SK-N-SH treated with all-trans-retinoic acid at 6 μM for 48 hours (cell line): Measurements from ENCODE around the gene RAP2B.

Experiments
- ATAC-seq: fragments of 200-7000 bp; cut with Tn5 transposase; 3 replicates; pipeline ENCODE4 v1.9.1; 2020; ENCODE audit warnings: mild to moderate bottlenecking, moderate library complexity
- BACH2 ChIP-seq: fragments of 250-450 bp; sonication (Bioruptor Pico); IDR thresholded peaks from 2 replicates; pipeline ENCODE4 v1.9.0; 2021; ENCODE audit warnings: mild to moderate bottlenecking, borderline replicate concordance
- CREB5 ChIP-seq: fragments of 250-450 bp; sonication (Bioruptor Pico); IDR thresholded peaks from 2 replicates; pipeline ENCODE4 v1.5.1; 2020; ENCODE audit warnings: low read depth, mild to moderate bottlenecking, moderate library complexity
- CSDC2 ChIP-seq: fragments of 250-450 bp; sonication (Bioruptor Pico); IDR thresholded peaks from 2 replicates; pipeline ENCODE4 v1.5.0; 2020; ENCODE audit warnings: mild to moderate bottlenecking, moderate library complexity
- CSRNP3 ChIP-seq: fragments of 250-450 bp; sonication (Bioruptor Pico); IDR thresholded peaks from 2 replicates; pipeline ENCODE4 v1.5.1; 2021; ENCODE audit warnings: mild to moderate bottlenecking, moderate library complexity
- ESRRG ChIP-seq: fragments of 250-450 bp; sonication (Bioruptor Pico); IDR thresholded peaks from 2 replicates; pipeline ENCODE4 v1.6.1; 2021; ENCODE audit warnings: mild to moderate bottlenecking
- GLIS3 ChIP-seq: fragments of 250-450 bp; sonication (Bioruptor Pico); IDR thresholded peaks from 2 replicates; pipeline ENCODE4 v1.5.0; 2020; ENCODE audit warnings: mild to moderate bottlenecking, moderate library complexity
- ISL1 ChIP-seq: fragments of 250-450 bp; sonication (Bioruptor Pico); IDR thresholded peaks from 2 replicates; pipeline ENCODE4 v2.1.2; 2022; ENCODE audit warnings: mild to moderate bottlenecking, moderate library complexity
- OSR1 ChIP-seq: fragments of 250-450 bp; sonication (Bioruptor Pico); IDR thresholded peaks from 2 replicates; pipeline ENCODE4 v1.8.0; 2022; ENCODE audit warnings: moderate library complexity, mild to moderate bottlenecking, inconsistent platforms
- PATZ1 ChIP-seq: fragments of 250-450 bp; sonication (Bioruptor Pico); IDR thresholded peaks from 2 replicates; pipeline ENCODE4 v1.8.0; 2020; ENCODE audit warnings: mild to moderate bottlenecking, moderate library complexity, borderline replicate concordance
- POU6F1 ChIP-seq: fragments of 250-450 bp; sonication (Bioruptor Pico); IDR thresholded peaks from 2 replicates; pipeline ENCODE4 v1.8.0; 2021; ENCODE audit warnings: low read depth, mild to moderate bottlenecking, moderate library complexity, borderline replicate concordance
- PPARA ChIP-seq: fragments of 250-450 bp; sonication (Bioruptor Pico); IDR thresholded peaks from 2 replicates; pipeline ENCODE4 v1.5.0; 2020; ENCODE audit warnings: mild to moderate bottlenecking, borderline replicate concordance
- RARB ChIP-seq: fragments of 250-450 bp; sonication (Bioruptor Pico); IDR thresholded peaks from 2 replicates; pipeline ENCODE4 v1.8.0; 2021; ENCODE audit warnings: mild to moderate bottlenecking, moderate library complexity
- SNAI2 ChIP-seq: fragments of 250-450 bp; sonication (Bioruptor Pico); IDR thresholded peaks from 2 replicates; pipeline ENCODE4 v1.5.0; 2020; ENCODE audit warnings: mild to moderate bottlenecking, moderate library complexity
- TCF4 ChIP-seq: fragments of 250-450 bp; sonication (Bioruptor Pico); IDR thresholded peaks from 2 replicates; pipeline ENCODE4 v1.8.0; 2021; ENCODE audit warnings: mild to moderate bottlenecking, moderate library complexity, borderline replicate concordance
- TOX ChIP-seq: fragments of 250-450 bp; sonication (Bioruptor Pico); IDR thresholded peaks from 2 replicates; pipeline ENCODE4 v1.8.0; 2021; ENCODE audit warnings: mild to moderate bottlenecking, moderate library complexity, borderline replicate concordance
- TSHZ2 ChIP-seq: fragments of 250-450 bp; sonication (Bioruptor Pico); IDR thresholded peaks from 2 replicates; pipeline ENCODE4 v1.5.0; 2020; ENCODE audit warnings: mild to moderate bottlenecking, moderate library complexity
- ZFP3 ChIP-seq: fragments of 250-450 bp; sonication (Bioruptor Pico); IDR thresholded peaks from 2 replicates; pipeline ENCODE4 v1.5.0; 2020; ENCODE audit warnings: mild to moderate bottlenecking, moderate library complexity
- ZFP30 ChIP-seq: fragments of 450-650 bp; formaldehyde crosslinking; IDR thresholded peaks from 2 replicates; pipeline ENCODE4 v1.5.0; 2022; ENCODE audit warnings: mild to moderate bottlenecking, moderate library complexity
- ZNF565 ChIP-seq: fragments of 450-650 bp; formaldehyde crosslinking; conservative IDR thresholded peaks from 2 replicates; pipeline ENCODE4 v1.5.0; 2020; ENCODE audit warnings: low read depth, mild to moderate bottlenecking, moderate library complexity
- ZNF70 ChIP-seq: fragments of 450-650 bp; formaldehyde crosslinking; IDR thresholded peaks from 2 replicates; pipeline ENCODE4 v1.5.0; 2020; ENCODE audit warnings: mild to moderate bottlenecking, moderate library complexity
- ZNF8 ChIP-seq: fragments of 450-650 bp; formaldehyde crosslinking; IDR thresholded peaks from 2 replicates; pipeline ENCODE4 v1.5.0; 2020; ENCODE audit warnings: mild to moderate bottlenecking, moderate library complexity

Gene RAP2B

GRCh38 chr3:153115326-153115725 lies 46.7 kb upstream of the RAP2B start (continued):
- TF ChIP-seq BACH2 (CRISPR knock-in tag), result no peak
- no peak for TF ChIP-seq SNAI2
- no peak for TF ChIP-seq CREB5 (CRISPR knock-in tag)
- no peak for TF ChIP-seq TOX (CRISPR knock-in tag)

- ATAC-seq, result no peak
- no peak for TF ChIP-seq GLIS3 (CRISPR knock-in tag)
- TF ChIP-seq CSRNP3 (CRISPR knock-in tag), result no peak
- TF ChIP-seq TSHZ2 (CRISPR knock-in tag), result no peak
- no peak for TF ChIP-seq TCF4 (CRISPR knock-in tag)
- no peak for TF ChIP-seq PPARA (CRISPR knock-in tag)
- no peak for TF ChIP-seq RARB (CRISPR knock-in tag)
- no peak for TF ChIP-seq PATZ1 (CRISPR knock-in tag)
- TF ChIP-seq ESRRG (CRISPR knock-in tag), result no peak
- no peak for TF ChIP-seq POU6F1 (CRISPR knock-in tag)
- no peak for TF ChIP-seq ZFP3 (CRISPR knock-in tag)
- TF ChIP-seq ISL1 (CRISPR knock-in tag), result no peak
- no peak for TF ChIP-seq TOX (CRISPR knock-in tag)
- TF ChIP-seq ZNF565, result no peak
- no peak for TF ChIP-seq SNAI2
- TF ChIP-seq OSR1 (CRISPR knock-in tag), result no peak
- no peak for TF ChIP-seq ZNF8 (CRISPR knock-in tag)
- no peak for TF ChIP-seq CSDC2 (CRISPR knock-in tag)
- no peak for TF ChIP-seq BACH2 (CRISPR knock-in tag)
- TF ChIP-seq ZNF70 (CRISPR knock-in tag), result no peak
Observed at GRCh38 chr3:153127788-153128187, 34.2 kb upstream of the RAP2B start.

- TF ChIP-seq ZFP30 (CRISPR knock-in tag) (no peak), PPARA (CRISPR knock-in tag) (no peak), ZNF8 (CRISPR knock-in tag) (no peak), GLIS3 (CRISPR knock-in tag) (no peak), TCF4 (CRISPR knock-in tag) (no peak), TSHZ2 (CRISPR knock-in tag) (no peak), ISL1 (CRISPR knock-in tag) (no peak), TOX (CRISPR knock-in tag) (no peak), RARB (CRISPR knock-in tag) (no peak), BACH2 (CRISPR knock-in tag) (no peak)
- ATAC-seq, result no peak
Observed at GRCh38 chr3:153129426-153129825, 32.6 kb upstream of the RAP2B start.
